ENCODE data around the gene MSL2. TPM values are rescaled to one million over a fixed set of nuclear protein-coding genes. Genes with fewer than 3 reads are reported as not detected.
"Not testable (repeated sequence)": the region's sequence is repeated elsewhere in the genome, so short reads cannot be mapped to it uniquely, and the experiment has no call there.

Gene MSL2
- total RNA-seq, 2 experiments from 2014 or later = 36.4 to 38.5 TPM

DNA sequence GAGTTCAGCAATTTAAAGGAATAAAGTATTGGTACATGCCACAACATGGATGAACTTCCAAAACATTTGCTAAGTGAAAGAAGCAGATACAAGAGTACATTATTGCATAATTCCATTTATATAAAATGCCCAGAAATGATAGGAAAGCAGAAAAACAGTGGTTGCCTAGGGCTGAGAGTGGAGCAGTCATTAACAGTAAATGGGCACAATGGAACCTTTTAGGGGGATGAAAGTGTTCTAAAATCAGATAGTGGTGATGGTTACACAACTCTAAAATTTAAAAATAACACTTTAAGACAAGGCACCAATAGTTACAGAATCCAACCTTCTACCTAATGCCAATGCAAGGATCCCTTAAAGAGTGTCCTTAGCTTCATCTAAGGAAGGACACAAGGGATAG, 34.6 kb downstream of the MSL2 start:
- ChIA-PET POLR2A (no interaction called here), CTCF (no interaction called here)

DNA sequence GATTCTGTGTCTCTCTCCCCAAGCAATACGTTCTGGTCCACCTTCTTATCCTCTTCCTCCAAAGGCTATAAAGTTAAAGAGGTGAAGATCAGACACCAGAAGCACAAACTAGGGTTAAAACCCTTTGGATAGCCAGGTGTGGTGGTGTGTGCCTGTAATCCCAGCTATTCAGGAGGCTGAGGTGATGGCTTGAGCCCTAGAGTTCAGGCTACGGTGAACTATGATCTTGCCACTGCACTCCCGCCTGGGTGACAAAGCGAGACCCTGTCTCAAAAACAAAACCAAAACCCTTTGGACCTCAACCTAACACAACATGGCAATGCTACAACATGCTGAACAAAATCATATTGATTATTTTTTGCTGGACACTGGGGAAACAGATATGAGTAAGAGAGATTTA, 43.2 kb downstream of the MSL2 start:
- ChIA-PET POLR2A (interaction anchor here (0.6 kb wide), 1 partner anchor 769 kb away, joined by 5 read pairs; no protein-coding TSS in a partner anchor), CTCF (no interaction called here)

DNA sequence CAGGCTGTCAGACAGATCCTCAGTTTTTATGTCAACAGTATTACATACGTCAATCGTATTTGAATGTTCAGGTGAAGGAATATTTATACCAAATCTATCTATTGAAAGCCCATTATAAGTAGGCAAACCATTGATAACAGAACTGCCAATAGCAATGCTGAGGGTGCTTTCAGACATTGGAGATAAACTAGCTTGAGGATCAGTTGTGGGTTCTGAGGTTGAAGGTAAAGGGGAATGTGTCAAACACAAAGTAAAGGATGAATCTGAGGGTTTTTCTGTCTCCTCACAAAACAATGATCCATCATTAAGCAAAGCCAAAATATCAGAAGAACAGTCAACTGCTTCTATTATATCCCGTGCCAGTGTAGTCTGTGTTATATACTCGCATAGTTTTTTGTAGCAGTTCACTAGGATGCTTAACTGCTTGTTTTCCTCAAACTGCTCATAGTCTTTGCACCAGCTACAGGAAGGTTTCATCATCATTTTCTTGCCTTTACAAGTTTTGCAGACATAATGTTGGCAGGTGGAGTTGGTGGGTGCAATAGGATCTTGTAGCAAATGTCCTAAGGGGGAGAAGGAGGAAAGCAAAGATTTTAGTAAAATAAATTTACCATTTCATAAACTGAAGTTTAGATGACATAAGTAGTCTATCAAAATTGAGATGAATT, 43.8 kb downstream of the MSL2 start:
- CTCF ChIA-PET = no interaction called here
- POLR2A ChIA-PET = no interaction called here

DNA sequence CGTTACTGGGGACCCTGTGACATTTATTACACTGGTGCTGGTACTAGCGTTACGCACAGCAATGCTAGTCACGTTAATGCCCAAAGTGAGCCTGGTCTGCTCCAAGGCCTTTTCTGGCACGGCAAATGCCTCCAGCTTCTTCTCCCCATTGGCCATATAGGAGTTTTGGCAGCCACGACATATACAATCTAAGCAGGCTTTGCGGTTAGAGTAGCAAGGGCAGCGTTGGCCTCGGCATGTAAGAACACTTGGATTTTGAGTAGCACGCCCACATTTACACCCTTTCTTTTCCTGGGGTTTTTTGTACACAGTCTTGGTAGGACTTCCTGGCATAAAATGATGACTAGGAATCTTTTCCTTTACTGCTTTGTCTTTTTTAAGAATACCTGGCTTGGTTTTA, 44.9 kb downstream of the MSL2 start:
- POLR2A ChIA-PET = no interaction called here
- CTCF ChIA-PET = interaction anchor here (1.3 kb wide), 1 partner anchor 30 kb away, joined by 3 read pairs; no protein-coding TSS in a partner anchor

DNA sequence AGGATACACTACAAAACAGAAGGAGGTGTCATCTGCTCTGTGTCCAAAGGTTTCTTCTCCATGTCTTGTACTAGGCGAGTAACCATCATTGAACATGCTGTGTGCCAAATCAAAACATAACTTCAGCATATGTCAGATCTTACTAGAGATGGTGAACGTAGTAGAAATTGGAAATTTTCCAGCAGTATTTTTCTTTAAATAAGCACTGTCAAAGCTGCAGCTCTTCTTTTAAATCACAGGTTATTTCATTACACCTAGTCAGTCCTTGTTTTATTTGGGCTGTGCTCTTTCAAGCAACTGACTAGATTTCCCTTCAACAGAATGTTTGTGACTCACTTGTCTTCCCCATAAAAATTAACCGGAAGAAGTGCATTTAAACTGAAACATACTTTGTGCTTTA, 46.5 kb downstream of the MSL2 start:
- POLR2A ChIA-PET = no interaction called here
- CTCF ChIA-PET = no interaction called here

DNA sequence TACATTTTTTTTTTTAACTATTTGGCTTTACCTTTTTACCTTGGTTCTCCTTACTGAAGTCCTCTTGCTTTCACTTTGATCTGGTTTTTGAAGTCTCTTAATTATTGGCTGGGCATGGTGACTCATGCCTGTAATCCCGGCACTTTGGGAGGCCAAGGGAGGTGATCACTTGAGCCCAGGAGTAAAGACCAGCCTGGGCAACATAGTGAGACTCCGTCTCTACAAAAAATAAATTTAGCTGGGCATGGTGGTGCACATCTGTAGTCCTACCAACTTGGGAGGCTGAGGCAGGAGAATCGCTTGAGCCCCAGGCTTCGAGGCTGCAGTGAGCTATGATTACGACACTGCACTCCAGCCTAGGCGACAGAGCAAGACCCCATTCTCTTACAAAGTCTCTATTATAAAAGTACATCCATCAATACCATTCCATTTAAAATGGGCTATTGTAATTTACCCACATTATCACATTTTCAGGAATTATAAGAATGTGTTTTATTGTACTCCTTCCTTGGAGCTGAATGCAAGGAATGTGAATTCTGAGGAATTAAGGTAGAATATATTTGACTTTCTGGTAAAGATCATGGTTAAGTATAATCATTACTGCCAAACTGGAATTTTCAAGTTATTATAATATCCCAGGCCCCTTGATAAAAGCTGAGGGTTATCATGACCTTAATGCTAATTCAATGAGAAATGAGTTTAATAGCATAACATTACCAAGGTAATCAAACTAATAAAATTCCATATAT, 49.0 kb downstream of the MSL2 start:
- ChIA-PET CTCF (no interaction called here), POLR2A (interaction anchor here (0.6 kb wide), 1 partner anchor 12 kb away, joined by 3 read pairs; no protein-coding TSS in a partner anchor)

DNA sequence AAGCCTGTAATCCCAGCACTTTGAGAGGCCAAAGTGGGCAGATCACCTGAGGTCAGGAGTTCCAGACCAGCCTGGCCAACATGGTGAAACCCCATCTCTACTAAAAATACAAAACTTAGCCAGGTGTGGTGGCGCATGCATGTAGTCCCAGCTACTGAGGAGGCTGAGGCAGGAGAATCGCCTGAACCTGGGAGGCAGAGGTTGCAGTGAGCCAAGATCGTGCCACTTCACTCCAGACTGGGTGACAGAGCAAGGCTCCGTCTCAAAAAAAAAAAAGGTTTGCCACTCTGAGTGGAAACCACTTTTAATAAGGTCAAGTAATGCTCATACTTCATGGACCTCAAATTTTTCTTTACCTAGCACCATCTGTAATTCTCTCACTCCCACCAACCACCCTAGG, 51.7 kb downstream of the MSL2 start:
- CTCF ChIA-PET, POLR2A ChIA-PET: not testable (repeated sequence)

DNA sequence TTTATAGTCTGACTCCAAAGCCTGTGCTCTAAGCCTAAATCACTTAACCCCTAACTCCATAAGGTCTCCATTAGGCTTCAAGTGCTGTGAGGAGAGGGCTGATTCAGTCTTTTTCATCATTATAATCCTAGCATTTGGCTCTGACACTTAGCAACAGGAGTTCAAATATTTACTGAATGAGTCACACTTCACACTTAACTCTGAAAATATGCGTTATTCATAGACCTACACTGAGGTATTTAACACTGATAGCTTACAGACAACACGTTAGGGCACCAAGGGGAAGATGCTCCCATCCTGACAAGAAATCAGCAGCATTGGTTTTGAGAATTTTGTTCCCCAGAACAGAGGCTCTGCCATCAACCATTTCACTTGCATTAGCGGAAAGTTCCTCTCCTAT, 53.5 kb downstream of the MSL2 start:
- CTCF ChIA-PET = no interaction called here
- POLR2A ChIA-PET = no interaction called here

DNA sequence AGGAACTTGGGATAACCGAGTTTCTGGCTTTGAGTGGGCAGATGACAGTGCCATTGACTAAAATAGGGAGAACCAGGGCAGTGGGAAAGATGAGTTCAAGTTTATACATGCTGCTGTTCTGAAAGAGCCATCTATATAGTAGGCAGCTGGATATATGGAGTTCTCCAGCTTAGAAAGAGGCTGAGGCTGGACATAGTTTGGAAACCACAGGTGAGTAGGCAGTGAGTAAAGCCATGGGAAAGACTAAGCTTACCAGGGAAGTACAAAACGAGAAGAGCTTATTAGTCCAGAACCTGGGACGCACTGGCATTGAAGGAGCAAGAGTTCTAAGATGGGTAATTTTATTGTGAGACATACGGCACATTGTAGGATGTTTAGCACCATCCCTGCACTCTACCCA, 54.2 kb downstream of the MSL2 start:
- POLR2A ChIA-PET = interaction anchor here (0.6 kb wide), 1 partner anchor 28 kb away, joined by 17 read pairs; no protein-coding TSS in a partner anchor
- CTCF ChIA-PET = no interaction called here

DNA sequence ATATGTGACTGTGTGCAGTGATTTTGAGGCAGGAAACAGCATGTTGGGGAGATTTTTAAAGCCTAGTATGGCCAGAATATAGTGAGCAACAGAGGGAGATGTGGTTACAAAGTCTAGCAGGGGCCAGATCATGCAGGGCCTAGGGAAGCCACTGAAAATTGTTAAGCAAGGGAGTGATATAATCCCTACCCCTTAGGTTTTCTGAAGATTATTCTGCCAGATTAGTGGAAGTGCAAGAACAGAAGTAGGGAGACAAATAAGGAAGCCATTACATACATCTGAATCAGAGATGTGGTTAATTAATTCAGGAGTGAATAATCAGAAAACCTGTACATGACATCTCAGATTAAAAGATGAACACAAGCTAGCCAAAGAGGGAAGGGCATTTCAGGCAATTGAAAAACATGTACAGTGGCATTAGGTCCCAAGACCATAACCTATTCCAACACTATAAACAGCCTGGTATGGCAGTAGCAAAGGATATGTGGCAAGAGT, 54.8 kb downstream of the MSL2 start:
- POLR2A ChIA-PET = interaction anchor here (0.5 to 0.6 kb wide), 2 partner anchors 29 to 603 kb away, joined by 5 to 17 read pairs; no protein-coding TSS in a partner anchor
- CTCF ChIA-PET = no interaction called here

DNA sequence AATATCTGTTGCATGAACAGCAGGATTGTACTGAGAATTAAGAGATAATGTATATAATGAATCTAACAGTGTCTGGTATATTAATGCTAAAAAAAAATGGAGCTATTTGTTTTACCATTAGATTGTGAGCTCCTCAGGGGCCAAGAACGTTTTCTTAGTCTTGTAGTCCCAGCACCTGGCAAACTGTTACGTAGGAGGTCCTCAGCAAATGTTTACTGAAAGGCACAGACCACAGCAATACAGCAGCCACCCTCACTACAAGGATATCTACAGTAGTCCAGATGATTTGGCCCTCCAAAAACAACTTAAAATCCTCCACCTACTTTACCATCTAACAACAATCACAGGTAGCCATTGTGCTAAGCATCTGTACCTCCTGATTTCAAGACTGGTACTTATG, 59.7 kb downstream of the MSL2 start:
- POLR2A ChIA-PET = no interaction called here
- CTCF ChIA-PET = no interaction called here

DNA sequence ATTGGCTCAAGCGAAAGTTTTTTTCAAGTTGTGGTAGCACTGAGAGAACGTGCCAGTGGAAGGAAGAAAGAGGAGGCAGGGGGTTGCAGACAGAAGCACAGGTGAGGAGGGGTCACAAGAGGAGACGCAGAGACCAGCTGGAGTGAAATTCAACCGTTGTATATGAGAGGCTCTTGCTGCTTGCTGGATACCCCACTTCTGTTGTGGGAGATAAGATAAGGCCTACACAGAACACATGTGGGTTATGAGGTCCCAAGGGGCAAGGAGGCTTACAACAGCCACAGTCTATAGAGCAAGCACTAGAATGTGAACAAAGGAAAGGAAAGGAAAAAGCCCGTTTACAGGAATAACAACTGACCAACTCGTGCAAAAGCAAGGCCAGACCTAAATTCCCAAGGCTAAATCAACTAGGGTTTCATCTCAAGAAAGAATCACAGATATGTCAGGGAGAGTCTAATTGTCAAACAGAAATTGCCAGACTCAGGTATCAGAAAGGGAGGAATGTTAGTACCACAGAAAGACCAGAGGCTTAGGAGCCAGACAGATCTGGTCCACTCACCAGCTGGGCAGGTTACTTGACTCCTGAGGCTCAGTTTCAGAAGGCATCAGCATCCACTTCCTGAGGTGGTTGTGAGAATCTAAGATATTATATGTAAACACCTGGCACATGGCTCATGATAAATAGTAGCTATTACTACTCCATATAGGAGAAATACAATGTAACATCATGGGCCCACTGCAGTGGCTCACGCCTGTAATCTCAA, 60.9 kb downstream of the MSL2 start:
- ChIA-PET CTCF (no interaction called here), POLR2A (no interaction called here)

DNA sequence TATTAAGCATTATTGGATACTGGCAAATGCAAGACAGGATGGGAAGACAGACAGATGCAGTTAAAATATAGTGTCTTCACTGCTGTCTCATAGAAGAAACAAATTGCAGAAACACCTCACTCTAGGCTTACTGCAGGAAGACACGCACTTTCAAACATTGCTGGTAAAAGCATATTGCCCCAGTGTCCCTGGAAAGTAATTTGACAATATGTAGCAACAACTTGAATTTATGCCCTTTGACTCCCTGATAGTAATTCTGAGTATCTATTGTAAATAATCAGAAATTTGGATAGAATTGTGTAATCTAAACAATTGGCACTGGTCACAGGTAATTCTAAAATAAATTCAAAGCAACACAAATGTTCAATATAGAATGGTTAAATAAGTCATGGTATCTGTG, 62.0 kb downstream of the MSL2 start:
- POLR2A ChIA-PET = no interaction called here
- CTCF ChIA-PET = interaction anchor here (0.6 kb wide), 1 partner anchor 26 kb away, joined by 3 read pairs; no protein-coding TSS in a partner anchor

DNA sequence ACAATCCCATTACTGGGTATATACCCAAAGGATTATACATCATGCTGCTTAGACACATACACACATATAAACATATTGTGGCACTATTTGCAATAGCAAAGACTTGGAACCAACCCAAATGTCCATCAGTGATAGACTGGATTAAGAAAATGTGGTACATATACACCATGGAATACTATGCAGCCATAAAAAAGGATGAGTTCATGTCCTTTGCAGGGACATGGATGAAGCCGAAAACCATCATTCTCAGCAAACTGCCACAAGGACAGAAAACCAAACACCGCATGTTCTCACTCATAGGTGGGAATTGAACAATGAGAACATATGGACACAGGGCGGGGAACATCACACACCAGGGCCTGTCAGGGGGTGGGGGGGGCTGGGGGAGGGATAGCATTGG, 64.5 kb downstream of the MSL2 start:
- POLR2A ChIA-PET, CTCF ChIA-PET: not testable (repeated sequence)

DNA sequence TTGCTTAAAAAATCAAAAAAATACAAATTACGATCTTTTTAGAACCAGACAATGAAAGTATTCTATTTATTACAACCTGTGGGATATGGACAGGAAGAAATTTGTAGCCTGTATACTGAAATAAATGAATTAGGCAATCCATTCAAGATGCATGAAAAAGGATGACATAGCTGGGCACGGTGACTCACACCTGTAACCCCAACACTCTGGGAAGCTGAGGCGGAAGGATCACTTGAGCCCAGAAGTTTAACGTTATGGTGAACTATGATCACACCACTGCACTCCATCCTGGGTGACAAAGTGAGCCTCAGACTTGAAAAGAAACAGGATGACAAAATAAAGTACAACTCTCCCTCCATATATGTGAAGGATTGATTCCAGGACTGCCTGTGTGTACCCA, 74.1 kb downstream of the MSL2 start:
- ChIA-PET CTCF (no interaction called here), POLR2A (no interaction called here)

DNA sequence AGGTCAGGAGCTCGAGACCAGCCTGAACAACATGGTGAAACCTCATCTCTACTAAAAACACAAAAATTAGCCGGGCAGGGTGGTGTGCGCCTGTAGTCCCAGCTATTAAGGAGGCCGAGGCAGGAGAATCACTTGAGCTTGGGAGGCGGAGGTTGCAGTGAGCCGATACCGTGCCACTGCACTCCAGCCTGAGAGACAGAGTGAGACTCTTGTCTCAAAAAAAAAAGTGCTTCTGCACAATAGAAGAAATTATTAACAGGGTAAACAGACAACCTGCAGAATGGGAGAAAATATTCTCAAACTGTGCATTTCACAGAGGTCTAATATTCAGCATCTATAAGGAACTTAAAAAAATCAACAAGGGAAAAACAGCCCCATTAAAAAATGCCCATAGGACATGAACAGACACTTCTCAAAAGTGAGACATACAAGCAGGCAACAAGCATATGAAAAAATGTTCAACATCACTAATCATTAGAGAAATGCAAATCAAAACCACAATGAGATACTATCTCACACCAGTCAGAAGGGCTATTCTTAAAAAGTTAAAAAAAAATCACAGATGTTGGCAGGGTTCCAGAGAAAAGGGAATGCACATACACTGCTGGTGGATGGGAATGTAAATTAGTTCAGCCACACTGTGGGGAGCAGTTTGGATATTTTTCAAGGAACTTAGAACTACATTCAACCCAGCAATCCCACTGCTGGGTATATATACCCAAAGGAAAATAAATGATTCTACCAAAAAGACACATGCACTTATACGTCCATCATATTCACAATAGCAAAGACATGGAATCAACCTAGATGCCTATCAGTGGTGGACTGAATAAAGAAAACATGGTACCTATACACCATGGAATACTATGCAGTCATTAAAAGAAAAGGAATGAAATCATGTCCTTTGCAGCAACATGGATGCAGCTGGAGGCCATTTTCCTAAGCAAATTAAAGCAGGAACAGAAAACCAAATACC, 75.5 kb downstream of the MSL2 start:
- ChIA-PET POLR2A (no interaction called here), CTCF (no interaction called here)

DNA sequence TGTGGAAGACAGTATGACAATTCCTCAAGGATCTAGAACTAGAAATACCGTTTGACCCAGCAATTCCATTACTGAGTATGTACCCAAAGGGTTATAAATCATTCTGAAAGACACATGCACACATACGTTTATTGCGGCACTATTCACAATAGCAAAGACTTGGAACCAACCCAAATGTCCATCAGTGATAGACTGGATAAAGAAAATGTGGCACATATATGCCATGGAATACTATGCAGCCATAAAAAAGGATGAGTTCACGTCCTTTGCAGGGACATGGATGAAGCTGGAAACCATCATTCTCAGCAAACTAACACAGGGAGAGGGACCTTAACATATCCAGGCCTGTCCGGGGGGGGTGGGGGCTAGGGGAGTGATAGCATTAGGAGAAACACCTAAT, 76.4 kb downstream of the MSL2 start:
- CTCF ChIA-PET, POLR2A ChIA-PET: not testable (repeated sequence)

DNA sequence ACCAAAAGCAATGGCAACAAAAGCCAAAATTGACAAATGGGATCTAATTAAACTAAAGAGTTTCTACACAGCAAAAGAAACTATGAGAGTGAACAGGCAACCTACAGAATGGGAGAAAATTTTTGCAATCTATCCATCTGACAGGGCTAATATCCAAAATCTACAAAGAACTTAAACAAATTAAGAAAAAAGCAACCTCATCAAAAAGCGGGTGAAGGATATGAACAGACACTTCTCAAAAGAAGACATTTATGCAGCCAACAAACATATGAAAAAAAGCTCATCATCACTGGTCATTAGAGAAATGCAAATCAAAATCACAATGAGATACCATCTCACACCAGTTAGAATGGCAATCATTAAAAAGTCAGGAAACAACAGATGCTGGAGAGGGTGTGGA, 76.8 kb downstream of the MSL2 start:
- POLR2A ChIA-PET, CTCF ChIA-PET: not testable (repeated sequence)

DNA sequence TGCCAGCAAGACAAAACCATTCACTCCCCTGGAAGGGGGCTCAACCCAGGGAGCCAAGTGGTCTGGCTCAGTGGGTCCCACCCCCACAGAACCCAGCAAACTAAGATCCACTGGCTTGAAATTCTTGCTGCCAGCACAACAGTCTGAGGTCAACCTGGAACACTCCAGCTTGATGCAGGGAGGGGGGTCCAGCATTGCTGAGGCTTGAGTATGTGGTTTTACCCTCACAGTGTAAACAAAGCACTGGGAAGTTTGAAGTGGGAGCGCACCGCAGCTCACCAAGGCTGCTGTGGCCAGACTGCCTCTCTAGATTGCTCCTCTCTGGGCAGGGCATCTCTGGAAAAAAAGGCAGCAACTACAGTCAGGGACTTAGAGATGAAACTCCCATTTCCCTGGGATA, 81.7 kb downstream of the MSL2 start:
- CTCF ChIA-PET = no interaction called here
- POLR2A ChIA-PET = no interaction called here

DNA sequence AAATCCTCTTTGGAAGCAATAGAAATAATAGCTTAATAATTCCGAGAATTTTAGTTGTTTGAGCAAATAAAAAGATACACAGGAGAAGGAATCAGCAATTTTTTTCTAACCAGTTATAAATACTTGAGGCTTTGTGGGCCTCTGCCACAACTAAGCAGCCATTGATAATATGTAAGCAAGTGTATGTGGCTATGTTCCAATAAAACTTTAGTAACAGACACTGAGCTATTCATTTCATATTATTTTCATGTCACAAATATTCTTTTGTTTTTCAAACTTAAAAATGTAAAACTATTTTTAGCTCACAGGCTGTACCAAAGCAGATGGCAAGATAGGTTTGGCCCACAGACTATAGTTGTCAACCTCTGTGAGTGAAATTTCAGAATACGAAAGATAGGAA, 85.7 kb downstream of the MSL2 start:
- CTCF ChIA-PET = no interaction called here
- POLR2A ChIA-PET = interaction anchor here (0.6 kb wide), 1 partner anchor 87 kb away, joined by 5 read pairs; no protein-coding TSS in a partner anchor
